GM10248 (cell line): ENCODE measurements around the gene UCN.
"Not testable (repeated sequence)": the region's sequence is repeated elsewhere in the genome, so short reads cannot be mapped to it uniquely, and the experiment has no call there.

Source experiments
- CTCF ChIA-PET: fragments of 300-600 bp; sonication (Branson Sonifier 250); formaldehyde crosslinking; extraction: SDS; loops from one replicate; lab custom pipeline; 2021; ENCODE audit warnings: antibody characterized with exemption; lab: Yijun Ruan, JAX
- POLR2A ChIA-PET: fragments of 350-650 bp; sonication (Branson Sonifier 250); formaldehyde crosslinking; extraction: SDS; loops from one replicate; lab custom pipeline; 2020; ENCODE audit warnings: antibody characterized with exemption; lab: Yijun Ruan, JAX
- DNase-seq: peaks from one replicate; pipeline ENCODE4 v3.0.0; 2012; ENCODE audit errors: extremely low spot score
- CTCF ChIP-seq: IDR thresholded peaks from 2 replicates; pipeline ENCODE4 v1.5.1; 2012; ENCODE audit warnings: mild to moderate bottlenecking, low read depth; ENCODE audit errors: extremely low read depth, missing control alignments, control extremely low read depth

Gene UCN

GRCh38 chr2:27307287-27307544 is 1.0 kb downstream of the UCN start:
- no peak for TF ChIP-seq CTCF
- DNase-seq = no peak
- ChIA-PET CTCF (no interaction called here), POLR2A (no interaction called here)

- DNase-seq = peak; percentile 49
- CTCF ChIA-PET = interaction anchor here (1.1 to 5.7 kb wide), 2 partner anchors 11 to 16 kb away, joined by 3 to 33 read pairs; partner anchors contain the start of gene MPV17
- POLR2A ChIA-PET = no interaction called here
- TF ChIP-seq CTCF = peak; percentile 21
These were observed 1.5 kb downstream of the UCN start for GRCh38 chr2:27306573-27307286.

- CTCF ChIA-PET = interaction anchor here (1.1 to 10.7 kb wide), 4 partner anchors 8 to 24 kb away, joined by 3 to 138 read pairs (median 18); partner anchors contain the start of genes MPV17 and TRIM54
- no peak for TF ChIP-seq CTCF
- POLR2A ChIA-PET = no interaction called here
- DNase-seq = no peak
These were observed 2.1 kb downstream of the UCN start for GRCh38 chr2:27306136-27306535.

- no peak for DNase-seq
- ChIA-PET POLR2A (no interaction called here), CTCF (interaction anchor here (0.8 to 10.7 kb wide), 9 partner anchors 9 to 344 kb away, joined by 3 to 138 read pairs (median 29); partner anchors contain the start of genes MPV17 and TRIM54)
- TF ChIP-seq CTCF = no peak
These were observed 2.7 kb downstream of the UCN start for GRCh38 chr2:27305516-27305915.

- ChIA-PET CTCF (interaction anchor here (0.8 to 10.7 kb wide), 14 partner anchors 7 to 343 kb away, joined by 3 to 138 read pairs (median 19); partner anchors contain the start of genes MPV17, SLC30A3 and TRIM54), POLR2A (no interaction called here)
- DNase-seq = no peak
- no peak for TF ChIP-seq CTCF
These were observed 3.6 kb downstream of the UCN start for GRCh38 chr2:27304488-27305240.

GRCh38 chr2:27303093-27304025 is 4.9 kb downstream of the UCN start:
- ChIA-PET CTCF (interaction anchor here (0.6 to 10.7 kb wide), 58 partner anchors 9 to 454 kb away, joined by 3 to 138 read pairs (median 4); partner anchors contain the start of genes EIF2B4, KHK, MPV17 and PREB), POLR2A (no interaction called here)
- peak; percentile 77 for TF ChIP-seq CTCF
- peak; percentile 70 for DNase-seq

- CTCF ChIA-PET = interaction anchor here (0.8 to 10.7 kb wide), 13 partner anchors 10 to 383 kb away, joined by 3 to 138 read pairs (median 7); partner anchors contain the start of genes EIF2B4, MPV17, SNX17 and TRIM54
- POLR2A ChIA-PET = not testable (repeated sequence)
These were observed 7.6 kb downstream of the UCN start for GRCh38 chr2:27300606-27301005.

More at GRCh38 chr2:27300606-27301005, 7.6 kb downstream of the UCN start:
- DNase-seq = not testable (repeated sequence)
